ELF-1 (cell line): Measurements from ENCODE around the gene TNPO1.

Experiments used
- DNase-seq: peaks from one replicate; pipeline ENCODE4 v3.0.0-alpha.2; 2016; ENCODE audit warnings: low read depth, low spot score

TNPO1 gene

DNA sequence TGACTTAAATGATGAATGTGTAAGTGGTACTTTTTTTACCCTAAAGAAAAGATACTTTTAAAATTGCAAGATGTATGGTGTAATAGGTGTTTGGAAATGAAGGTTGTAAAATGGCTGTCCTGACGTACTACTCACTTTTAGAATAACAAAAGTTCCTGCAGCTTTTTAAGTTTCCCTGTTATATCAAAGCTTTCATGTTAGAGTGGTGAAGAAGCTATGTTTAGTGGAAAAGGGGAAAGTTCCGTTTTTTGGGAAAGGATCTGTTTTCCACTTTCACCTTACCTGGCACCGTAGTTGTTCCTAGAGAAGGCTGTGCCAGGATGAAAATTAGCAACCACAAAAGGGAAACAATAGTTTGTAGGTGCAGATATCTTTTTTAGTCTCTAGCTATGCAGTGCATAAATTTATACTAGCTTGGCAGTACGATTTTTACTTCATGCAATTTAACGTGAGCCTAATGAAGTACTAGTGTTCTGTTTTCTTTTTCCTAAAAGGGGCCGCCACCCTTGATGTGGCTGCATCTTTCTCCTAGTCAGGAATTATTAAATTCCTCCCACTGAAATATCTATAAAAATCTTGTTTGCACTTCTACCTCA is 1.3 kb downstream of the TNPO1 start:
- no peak for DNase-seq

- DNase-seq: peak; percentile 92
These were observed 2.5 kb downstream of the TNPO1 start for GRCh38 chr5:72818866-72819534.

DNA sequence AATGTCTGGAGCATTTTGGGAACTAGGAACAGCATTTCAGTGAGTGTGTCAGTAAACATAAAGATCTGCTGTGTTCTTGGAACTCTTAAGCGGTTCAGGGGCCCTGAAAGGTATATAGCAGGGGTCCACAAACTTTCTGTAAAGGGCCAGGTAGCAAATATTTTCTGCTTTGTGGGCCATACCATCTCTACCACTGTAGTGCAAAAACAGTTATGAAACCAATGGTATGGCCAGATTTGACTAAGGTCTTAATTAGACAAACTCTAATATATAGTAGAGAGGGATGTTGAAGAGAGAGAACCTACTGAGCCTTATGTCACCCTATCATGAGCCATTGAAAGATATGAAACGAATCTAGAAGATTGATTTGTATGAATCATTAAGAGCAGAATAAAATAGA is 5.3 kb downstream of the TNPO1 start:
- no peak for DNase-seq

DNA sequence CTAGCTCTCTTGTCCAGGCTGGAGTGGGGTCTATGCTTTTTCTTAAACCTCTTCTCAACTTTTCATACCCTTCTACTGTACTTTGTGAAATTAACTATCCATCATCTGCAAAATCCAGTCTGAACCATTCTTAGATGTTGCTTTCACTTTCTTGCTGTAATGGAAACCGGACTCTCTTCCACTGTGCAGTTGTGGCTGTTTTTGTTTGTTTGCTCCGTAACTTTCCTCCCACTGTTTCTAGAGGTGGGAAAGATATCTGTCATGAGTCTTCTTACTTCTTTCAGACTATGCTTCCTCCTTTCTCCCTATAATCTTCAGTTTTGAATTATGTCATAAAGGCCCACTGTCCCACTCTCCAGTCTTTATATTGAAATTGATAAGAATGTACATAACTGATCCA is 6.5 kb downstream of the TNPO1 start:
- no peak for DNase-seq

GRCh38 chr5:72829707-72830106 is 13.2 kb downstream of the TNPO1 start:
- DNase-seq: no peak

DNA sequence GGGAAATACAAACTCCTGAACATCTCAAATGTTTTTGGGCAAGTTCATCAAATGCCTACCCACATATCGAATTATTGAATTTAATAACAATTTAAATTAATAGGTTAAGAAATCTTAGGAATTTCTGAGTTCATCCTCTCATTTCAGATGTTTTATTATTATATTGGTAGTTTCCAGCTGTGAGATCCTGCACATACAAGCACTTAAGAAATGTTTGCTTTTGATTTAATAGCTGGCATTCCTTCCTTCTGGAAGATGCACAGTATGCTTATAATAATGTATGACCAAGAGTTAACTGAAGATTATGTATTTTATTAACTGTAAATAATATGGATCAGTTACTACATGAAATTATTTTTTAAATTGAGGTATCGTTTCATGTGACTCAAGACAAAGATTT is 13.9 kb downstream of the TNPO1 start:
- DNase-seq: no peak

DNA sequence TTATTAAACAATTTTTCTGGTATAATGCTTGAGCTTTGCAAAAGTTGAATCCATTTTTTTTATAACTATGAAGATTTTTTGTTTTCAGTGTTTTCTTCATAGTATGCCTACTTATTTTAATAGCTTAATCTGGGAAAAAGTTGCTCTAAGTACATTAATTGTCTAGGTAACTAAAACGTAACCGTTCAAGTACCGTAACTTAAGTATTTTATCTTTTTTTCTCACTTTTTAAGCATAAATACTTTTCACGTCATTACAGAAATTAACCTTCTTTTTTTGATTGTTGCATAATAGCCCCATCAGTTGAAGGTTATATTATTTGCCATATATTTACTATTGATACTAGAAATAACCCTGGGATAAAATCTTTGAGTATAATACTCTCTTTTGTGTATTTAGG is 15.2 kb downstream of the TNPO1 start:
- no peak for DNase-seq

DNA sequence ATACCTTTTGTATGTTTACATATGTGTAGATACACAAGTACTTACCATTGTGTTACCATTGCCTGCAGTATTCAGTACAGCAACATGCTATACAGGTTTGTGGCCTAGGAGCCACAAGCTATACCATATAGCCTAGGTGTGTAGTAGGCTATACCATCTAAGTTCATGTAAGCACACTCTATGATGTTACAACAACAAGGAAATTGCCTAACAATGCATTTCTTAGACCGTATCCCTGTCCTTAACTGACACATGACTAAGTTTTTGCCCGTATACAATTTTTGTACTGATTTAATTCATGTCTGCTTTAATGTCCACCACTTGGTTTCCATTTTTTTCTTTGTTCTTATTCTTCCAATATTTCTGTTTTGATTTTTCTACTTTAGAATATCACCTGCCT is 18.5 kb downstream of the TNPO1 start:
- DNase-seq: no peak

GRCh38 chr5:72835633-72836032 is 19.2 kb downstream of the TNPO1 start:
- DNase-seq: no peak

DNA sequence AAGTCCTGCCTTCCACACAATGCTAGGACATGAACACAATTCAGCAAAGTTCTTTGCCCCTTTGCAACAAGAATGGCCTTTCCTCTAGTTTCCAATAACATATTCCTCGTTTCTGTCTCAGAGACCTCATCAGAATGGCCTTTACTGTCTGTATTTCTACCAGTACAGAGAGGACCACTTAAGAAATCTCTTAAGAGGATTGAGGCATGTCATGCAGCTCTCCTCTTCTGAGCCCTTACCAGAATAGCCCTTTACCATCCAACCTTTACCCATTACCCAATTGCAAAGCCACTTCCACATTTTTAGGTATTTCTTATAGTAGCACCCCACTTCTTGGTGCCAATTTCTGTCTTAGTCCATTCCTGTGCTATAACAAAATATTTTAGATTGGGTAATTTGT is 20.3 kb downstream of the TNPO1 start:
- no peak for DNase-seq

- DNase-seq: no peak
These were observed 21.1 kb downstream of the TNPO1 start for GRCh38 chr5:72837524-72838096.

DNA sequence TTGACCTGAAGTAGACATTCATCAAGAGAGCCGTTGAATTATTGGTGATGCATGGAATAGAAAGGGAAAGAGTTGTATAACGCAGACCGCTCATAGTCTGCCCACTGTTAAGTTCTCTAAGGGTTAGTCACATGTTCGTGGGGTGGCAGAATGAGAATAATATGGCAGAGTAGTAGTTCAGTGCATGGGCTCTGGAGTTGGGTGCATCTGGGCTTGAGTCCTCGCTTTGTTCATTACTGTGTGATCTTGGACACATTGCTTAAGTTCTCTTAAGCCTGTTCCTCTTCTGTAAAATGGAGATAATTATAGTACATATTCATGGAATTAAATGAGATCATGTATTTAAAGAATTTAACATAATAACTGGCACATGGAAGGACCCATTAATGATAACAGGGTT is 23.6 kb downstream of the TNPO1 start:
- no peak for DNase-seq

DNA sequence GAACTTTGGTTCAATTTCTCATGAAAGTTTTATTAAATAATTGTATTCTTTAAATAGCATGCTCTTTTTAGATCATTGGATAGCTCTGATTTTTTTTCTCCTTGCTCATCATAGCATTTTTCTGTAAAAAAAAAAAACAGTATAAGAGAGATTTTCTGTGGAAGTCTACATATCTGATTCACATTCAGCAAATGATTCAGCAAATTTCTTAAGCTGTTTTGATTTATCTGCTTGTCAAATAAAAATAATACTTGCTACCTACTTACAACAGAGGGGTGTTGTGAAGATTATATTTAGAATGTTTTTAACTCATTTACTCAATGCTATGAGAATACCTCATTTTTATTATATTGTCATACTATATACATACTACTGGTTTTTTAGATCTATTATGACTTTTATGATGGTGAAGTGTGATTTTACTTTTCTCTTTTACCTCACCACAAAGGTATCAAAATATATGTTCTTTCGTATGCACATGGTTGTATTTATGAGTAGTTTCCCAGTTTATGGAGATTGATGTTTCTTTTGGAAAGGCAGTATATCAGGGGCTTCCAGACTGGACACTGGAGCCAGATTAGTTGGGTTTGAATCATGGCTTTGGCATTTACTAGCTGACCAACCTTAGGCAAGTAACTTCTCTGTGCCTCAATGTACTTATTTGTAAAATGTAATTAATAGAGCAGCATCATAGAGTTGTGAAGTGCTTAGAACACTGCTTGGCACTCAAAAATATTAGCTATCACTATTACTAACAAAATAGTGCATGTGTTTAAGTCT is 25.5 kb downstream of the TNPO1 start:
- no peak for DNase-seq

GRCh38 chr5:72842816-72843215 is 26.4 kb downstream of the TNPO1 start:
- DNase-seq: no peak

DNA sequence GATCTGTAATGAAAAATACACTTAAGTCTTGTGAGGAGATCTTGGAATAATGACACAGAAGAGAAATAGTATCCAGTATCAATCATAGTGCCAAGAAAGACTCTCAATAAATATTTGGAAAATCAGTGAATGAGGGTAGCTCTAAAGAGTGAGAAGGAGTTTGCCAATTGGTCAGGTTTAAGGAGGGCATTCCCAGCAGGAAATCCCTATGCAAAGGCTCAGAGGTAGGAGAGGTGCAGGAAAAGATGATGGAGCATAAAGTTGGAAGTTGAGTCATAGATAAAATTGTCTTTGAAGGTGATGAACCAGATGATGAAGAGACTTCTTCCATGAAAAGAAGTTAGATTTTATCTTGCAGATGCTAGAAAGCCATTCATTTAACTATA is 27.8 kb downstream of the TNPO1 start:
- DNase-seq: no peak

DNA sequence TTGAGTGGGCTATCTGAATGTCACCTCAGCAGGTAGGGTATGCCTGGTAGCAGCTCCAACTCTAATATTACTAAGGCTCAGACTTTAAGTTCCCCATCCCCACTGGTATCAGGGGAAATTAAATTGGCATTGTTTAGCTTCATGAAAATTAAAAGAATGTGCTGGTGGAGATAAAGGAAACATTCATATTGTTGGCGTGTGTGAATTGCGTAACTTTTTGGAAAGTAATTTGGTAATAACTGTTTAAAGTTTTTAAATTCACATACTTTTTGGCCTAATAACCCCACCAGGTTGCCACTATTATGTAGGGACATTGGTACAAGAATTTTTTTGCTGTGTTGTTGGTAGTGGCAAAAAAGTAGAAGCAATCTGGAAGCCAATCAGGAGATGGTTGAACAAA is 29.4 kb downstream of the TNPO1 start:
- no peak for DNase-seq

DNA sequence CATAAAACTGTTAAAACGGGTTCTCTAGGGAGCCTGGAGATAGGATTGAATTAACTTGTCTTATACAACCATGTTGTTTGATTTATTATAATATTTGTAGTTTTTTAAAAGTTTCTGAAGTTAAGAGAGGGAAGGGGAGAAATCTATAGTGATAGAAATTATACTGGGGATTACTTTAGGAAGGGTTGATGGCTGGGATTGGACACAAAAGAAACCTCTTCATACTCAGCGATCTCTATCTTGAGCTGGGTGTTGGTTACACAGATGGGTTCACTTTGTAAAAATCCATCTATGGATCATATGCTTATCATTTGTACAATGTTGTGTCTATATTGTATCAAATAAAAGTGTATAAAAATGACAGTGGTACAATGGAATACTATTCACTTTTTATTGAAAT is 30.0 kb downstream of the TNPO1 start:
- DNase-seq: no peak

GRCh38 chr5:72847439-72847838 is 31.0 kb downstream of the TNPO1 start:
- DNase-seq: no peak

DNA sequence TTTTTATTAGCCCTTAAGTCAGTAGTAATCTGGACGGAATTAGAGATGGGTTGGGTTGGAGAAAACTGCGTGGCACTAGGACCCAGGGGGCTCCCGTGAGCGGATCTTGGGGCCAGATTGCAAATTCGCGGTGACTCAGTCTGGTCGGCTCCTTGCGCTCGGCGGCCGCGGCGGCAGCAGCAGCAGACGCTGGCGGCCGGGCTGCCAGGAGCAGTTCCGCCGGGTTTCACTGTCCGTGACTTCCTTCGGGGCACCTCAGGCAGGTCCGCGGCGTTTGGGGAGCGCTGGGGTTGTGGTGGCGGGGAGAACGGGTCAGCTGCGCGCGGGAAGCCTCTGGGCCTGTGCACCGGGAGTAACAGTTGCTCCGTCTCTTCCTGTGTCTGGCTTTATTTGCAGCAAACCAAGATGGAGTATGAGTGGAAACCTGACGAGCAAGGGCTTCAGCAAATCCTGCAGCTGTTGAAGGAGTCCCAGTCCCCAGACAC is 31.6 kb downstream of the TNPO1 start:
- DNase-seq: peak; percentile 92

- peak; percentile 41 for DNase-seq
These were observed 32.3 kb downstream of the TNPO1 start for GRCh38 chr5:72848474-72849428.

- no peak for DNase-seq
These were observed 33.1 kb downstream of the TNPO1 start for GRCh38 chr5:72849546-72849945.
